ENCODE data around the gene PIGO. TPM values are rescaled to one million over a fixed set of nuclear protein-coding genes. Genes with fewer than 3 reads are reported as not detected.

Gene PIGO
- total and polyA plus RNA-seq, 9 of the 15 experiments (the other 6 are each of a cell fraction or from before 2014, with no cell fraction given), result 5.4 to 13.7 (median 9.7) TPM

DNA sequence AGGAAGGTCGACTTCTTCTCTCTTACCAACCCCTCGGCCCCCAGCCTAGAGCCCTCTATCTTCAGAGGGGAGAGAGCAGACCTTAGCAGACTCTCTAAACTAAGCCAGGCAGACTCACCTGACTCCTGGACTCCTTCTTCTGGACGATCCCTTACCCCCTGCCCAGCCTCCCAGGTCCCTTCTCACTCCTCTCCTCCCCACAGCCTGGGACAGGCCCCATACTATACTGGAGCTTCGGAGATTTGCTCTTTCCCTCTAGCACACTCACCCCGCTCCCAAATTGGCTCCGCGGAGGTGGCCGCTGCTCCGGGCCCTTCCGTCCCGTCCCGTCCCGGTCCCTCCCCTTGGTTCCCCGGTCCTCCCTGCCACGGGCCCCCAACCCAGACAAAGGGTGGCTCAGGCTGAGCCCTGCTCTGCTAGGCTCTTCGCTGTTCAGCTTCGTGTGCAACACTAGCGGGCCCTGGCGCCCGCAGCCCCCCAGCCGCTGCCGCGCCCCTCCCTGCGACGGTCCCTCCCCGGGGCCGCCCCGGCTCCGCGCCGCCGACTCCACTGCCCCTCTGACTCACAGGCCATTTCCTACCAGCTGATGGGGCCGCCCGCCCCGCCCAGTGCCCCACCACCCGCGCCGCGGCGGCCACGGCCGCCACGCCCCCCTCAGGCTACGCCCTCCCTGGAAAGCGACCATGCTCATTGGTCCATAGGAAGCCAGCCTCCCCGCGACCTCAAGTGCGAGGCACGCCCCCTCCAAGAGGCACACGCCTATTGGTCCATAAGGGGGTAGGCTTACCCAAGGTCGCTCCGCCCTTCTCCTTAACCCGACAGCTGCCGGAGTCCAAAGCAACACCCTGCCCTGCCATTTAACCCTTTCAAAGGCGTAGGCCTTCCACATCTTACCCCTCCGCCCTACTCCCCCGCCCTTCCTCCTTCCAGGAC is 14.9 kb upstream of the PIGO start (continued):
- TF ChIP-seq HOXB6 (CRISPR knock-in tag; IDR thresholded peaks at IDR 0.05; ENCODE audit: borderline replicate concordance) (no peak), KLF6 (CRISPR knock-in tag; IDR thresholded peaks at IDR 0.05; ENCODE audit: borderline replicate concordance) (no peak), NR2C2 (CRISPR knock-in tag; IDR thresholded peaks at IDR 0.05) (no peak), NR2C2 (tag; IDR thresholded peaks at IDR 0.05) (peak; percentile 36), FOXK2 (conservative IDR thresholded peaks at IDR 0.05 in 1 of 2, IDR thresholded peaks at IDR 0.05 in 1 of 2; ENCODE audit: low read depth in 2 of 2) (peak in 1 of 2 experiments; percentile 63; a peak in 1 of 4 replicates), RFX7 (CRISPR knock-in tag; IDR thresholded peaks at IDR 0.05) (no peak), ZNF263 (CRISPR knock-in tag; IDR thresholded peaks at IDR 0.05; ENCODE audit: borderline replicate concordance) (peak; percentile 73), IFI16 (CRISPR knock-in tag; IDR thresholded peaks at IDR 0.05) (no peak), ZNF766 (CRISPR knock-in tag; conservative IDR thresholded peaks at IDR 0.05) (no peak), MTA2 (IDR thresholded peaks at IDR 0.05; ENCODE audit: low read depth) (no peak)
- TF ChIP-seq, protein P1, sequence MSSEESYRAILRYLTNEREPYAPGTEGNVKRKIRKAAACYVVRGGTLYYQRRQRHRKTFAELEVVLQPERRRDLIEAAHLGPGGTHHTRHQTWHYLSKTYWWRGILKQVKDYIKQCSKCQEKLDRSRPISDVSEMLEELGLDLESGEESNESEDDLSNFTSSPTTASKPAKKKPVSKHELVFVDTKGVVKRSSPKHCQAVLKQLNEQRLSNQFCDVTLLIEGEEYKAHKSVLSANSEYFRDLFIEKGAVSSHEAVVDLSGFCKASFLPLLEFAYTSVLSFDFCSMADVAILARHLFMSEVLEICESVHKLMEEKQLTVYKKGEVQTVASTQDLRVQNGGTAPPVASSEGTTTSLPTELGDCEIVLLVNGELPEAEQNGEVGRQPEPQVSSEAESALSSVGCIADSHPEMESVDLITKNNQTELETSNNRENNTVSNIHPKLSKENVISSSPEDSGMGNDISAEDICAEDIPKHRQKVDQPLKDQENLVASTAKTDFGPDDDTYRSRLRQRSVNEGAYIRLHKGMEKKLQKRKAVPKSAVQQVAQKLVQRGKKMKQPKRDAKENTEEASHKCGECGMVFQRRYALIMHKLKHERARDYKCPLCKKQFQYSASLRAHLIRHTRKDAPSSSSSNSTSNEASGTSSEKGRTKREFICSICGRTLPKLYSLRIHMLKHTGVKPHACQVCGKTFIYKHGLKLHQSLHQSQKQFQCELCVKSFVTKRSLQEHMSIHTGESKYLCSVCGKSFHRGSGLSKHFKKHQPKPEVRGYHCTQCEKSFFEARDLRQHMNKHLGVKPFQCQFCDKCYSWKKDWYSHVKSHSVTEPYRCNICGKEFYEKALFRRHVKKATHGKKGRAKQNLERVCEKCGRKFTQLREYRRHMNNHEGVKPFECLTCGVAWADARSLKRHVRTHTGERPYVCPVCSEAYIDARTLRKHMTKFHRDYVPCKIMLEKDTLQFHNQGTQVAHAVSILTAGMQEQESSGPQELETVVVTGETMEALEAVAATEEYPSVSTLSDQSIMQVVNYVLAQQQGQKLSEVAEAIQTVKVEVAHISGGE (CRISPR knock-in tag; IDR thresholded peaks at IDR 0.05), result peak in 1 of 3 experiments; percentile 43; a peak in 1 of 6 replicates
- TF ChIP-seq, protein P2, sequence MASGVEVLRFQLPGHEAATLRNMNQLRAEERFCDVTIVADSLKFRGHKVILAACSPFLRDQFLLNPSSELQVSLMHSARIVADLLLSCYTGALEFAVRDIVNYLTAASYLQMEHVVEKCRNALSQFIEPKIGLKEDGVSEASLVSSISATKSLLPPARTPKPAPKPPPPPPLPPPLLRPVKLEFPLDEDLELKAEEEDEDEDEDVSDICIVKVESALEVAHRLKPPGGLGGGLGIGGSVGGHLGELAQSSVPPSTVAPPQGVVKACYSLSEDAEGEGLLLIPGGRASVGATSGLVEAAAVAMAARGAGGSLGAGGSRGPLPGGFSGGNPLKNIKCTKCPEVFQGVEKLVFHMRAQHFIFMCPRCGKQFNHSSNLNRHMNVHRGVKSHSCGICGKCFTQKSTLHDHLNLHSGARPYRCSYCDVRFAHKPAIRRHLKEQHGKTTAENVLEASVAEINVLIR (CRISPR knock-in tag; IDR thresholded peaks at IDR 0.05), result no peak
- TF ChIP-seq, protein P3, sequence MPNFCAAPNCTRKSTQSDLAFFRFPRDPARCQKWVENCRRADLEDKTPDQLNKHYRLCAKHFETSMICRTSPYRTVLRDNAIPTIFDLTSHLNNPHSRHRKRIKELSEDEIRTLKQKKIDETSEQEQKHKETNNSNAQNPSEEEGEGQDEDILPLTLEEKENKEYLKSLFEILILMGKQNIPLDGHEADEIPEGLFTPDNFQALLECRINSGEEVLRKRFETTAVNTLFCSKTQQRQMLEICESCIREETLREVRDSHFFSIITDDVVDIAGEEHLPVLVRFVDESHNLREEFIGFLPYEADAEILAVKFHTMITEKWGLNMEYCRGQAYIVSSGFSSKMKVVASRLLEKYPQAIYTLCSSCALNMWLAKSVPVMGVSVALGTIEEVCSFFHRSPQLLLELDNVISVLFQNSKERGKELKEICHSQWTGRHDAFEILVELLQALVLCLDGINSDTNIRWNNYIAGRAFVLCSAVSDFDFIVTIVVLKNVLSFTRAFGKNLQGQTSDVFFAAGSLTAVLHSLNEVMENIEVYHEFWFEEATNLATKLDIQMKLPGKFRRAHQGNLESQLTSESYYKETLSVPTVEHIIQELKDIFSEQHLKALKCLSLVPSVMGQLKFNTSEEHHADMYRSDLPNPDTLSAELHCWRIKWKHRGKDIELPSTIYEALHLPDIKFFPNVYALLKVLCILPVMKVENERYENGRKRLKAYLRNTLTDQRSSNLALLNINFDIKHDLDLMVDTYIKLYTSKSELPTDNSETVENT (CRISPR knock-in tag; IDR thresholded peaks at IDR 0.05), result no peak
- TF ChIP-seq, protein P4, sequence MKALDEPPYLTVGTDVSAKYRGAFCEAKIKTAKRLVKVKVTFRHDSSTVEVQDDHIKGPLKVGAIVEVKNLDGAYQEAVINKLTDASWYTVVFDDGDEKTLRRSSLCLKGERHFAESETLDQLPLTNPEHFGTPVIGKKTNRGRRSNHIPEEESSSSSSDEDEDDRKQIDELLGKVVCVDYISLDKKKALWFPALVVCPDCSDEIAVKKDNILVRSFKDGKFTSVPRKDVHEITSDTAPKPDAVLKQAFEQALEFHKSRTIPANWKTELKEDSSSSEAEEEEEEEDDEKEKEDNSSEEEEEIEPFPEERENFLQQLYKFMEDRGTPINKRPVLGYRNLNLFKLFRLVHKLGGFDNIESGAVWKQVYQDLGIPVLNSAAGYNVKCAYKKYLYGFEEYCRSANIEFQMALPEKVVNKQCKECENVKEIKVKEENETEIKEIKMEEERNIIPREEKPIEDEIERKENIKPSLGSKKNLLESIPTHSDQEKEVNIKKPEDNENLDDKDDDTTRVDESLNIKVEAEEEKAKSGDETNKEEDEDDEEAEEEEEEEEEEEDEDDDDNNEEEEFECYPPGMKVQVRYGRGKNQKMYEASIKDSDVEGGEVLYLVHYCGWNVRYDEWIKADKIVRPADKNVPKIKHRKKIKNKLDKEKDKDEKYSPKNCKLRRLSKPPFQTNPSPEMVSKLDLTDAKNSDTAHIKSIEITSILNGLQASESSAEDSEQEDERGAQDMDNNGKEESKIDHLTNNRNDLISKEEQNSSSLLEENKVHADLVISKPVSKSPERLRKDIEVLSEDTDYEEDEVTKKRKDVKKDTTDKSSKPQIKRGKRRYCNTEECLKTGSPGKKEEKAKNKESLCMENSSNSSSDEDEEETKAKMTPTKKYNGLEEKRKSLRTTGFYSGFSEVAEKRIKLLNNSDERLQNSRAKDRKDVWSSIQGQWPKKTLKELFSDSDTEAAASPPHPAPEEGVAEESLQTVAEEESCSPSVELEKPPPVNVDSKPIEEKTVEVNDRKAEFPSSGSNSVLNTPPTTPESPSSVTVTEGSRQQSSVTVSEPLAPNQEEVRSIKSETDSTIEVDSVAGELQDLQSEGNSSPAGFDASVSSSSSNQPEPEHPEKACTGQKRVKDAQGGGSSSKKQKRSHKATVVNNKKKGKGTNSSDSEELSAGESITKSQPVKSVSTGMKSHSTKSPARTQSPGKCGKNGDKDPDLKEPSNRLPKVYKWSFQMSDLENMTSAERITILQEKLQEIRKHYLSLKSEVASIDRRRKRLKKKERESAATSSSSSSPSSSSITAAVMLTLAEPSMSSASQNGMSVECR (CRISPR knock-in tag; IDR thresholded peaks at IDR 0.05), result peak; percentile 52; the same call in 1 of the 2 replicates

Data from K562 (cell line).